MG63 (cell line): ENCODE results near the gene OR2T3. TPM values are rescaled to one million over a fixed set of nuclear protein-coding genes. Genes with fewer than 3 reads are reported as not detected.

Source experiments
- total RNA-seq: library from RNA; depleted of rRNA; stranded (reverse); fragments of >200 nt; shearing (Covaris generic); gene quantifications from 2 replicates; pipeline ENCODE4 v1.2.3, GENCODE V29; 2014; ENCODE audit warnings: low replicate concordance; rRNA removed

OR2T3 gene
- total RNA-seq, 1 experiment from 2014 or later = not detected

Other genes starting within 250 kb of the OR2T3 start
- gene OR2M4, start 241.9 kb upstream of the OR2T3 start, total RNA-seq = not detected in 2 replicates
- not detected in 2 replicates for gene OR2T33, start 195.4 kb upstream of the OR2T3 start, total RNA-seq
- gene OR2T12, start 169.9 kb upstream of the OR2T3 start, total RNA-seq = not detected in 2 replicates
- not detected in 2 replicates for gene OR2M7, start 148.8 kb upstream of the OR2T3 start, total RNA-seq
- gene OR14C36, start 124.6 kb upstream of the OR2T3 start, total RNA-seq = not detected in 2 replicates
- gene OR2T4, start 111.7 kb upstream of the OR2T3 start, total RNA-seq = not detected in 2 replicates
- not detected in 2 replicates for gene OR2T6, start 97.6 kb upstream of the OR2T3 start, total RNA-seq
- not detected in 2 replicates for gene OR2T1, start 70.3 kb upstream of the OR2T3 start, total RNA-seq
- gene OR2T2, start 27.7 kb upstream of the OR2T3 start, total RNA-seq = not detected in 2 replicates
- not detected in 2 replicates for gene OR2T5, start 15.2 kb downstream of the OR2T3 start, total RNA-seq
- gene OR2G6, start 34.7 kb downstream of the OR2T3 start, total RNA-seq = not detected in 2 replicates
- gene OR2T29, start 89.4 kb downstream of the OR2T3 start, total RNA-seq = not detected in 2 replicates
- gene OR2T34, start 101.4 kb downstream of the OR2T3 start, total RNA-seq = not detected in 2 replicates
- not detected in 2 replicates for gene OR2T10, start 124.3 kb downstream of the OR2T3 start, total RNA-seq
- not detected in 2 replicates for gene OR2T11, start 161.7 kb downstream of the OR2T3 start, total RNA-seq
- not detected in 2 replicates for gene OR2T35, start 171.9 kb downstream of the OR2T3 start, total RNA-seq
- gene OR2T27, start 182.2 kb downstream of the OR2T3 start, total RNA-seq = not detected in 2 replicates
- gene OR14I1, start 229.4 kb downstream of the OR2T3 start, total RNA-seq = not detected in 2 replicates